HepG2 (cell line): Measurements from ENCODE around the gene SPAG7. TPM values are rescaled to one million over a fixed set of nuclear protein-coding genes. Genes with fewer than 3 reads are reported as not detected.

ENCODE experiments used
- ARID3A ChIP-seq: IDR thresholded peaks from 2 replicates; pipeline ENCODE4 v1.6.1; 2012; ENCODE audit warnings: low read depth, low read length, improper control_type of control experiment
- EED ChIP-seq: sonication (generic); formaldehyde crosslinking; IDR thresholded peaks from 2 replicates; pipeline ENCODE4 v1.5.0; 2020; ENCODE audit warnings: mild to moderate bottlenecking, missing genetic modification reagents
- GABPA ChIP-seq, 2 experiments: IDR thresholded peaks; 2 replicates each; pipeline ENCODE4 v1.6.1; 2011 to 2016; ENCODE audit warnings: low read depth in 2 of 2, low read length in 1 of 2, missing biosample characterization in 1 of 2, missing genetic modification characterization in 1 of 2
- HBP1 ChIP-seq: IDR thresholded peaks from 2 replicates; pipeline ENCODE4 v1.6.1; 2016; ENCODE audit warnings: low read depth, control low read depth
- NCOA2 ChIP-seq: sonication (generic); formaldehyde crosslinking; IDR thresholded peaks from 2 replicates; pipeline ENCODE4 v1.8.0; 2022; ENCODE audit warnings: inconsistent platforms
- POLR2A ChIP-seq, 2 experiments: IDR thresholded peaks; 2 replicates each; pipeline ENCODE4 v1.6.1; 2011; ENCODE audit warnings: low read depth in 2 of 2, low read length in 2 of 2, mild to moderate bottlenecking in 1 of 2, moderate library complexity in 1 of 2; ENCODE audit not compliant: insufficient read depth in 1 of 2
- POLR2AphosphoS5 ChIP-seq: IDR thresholded peaks from 2 replicates; pipeline ENCODE4 v1.6.1; 2012; ENCODE audit warnings: low read depth, low read length
- SRSF1 ChIP-seq: fragments of 200-400 bp; formaldehyde crosslinking; optimal IDR thresholded peaks from 2 replicates; pipeline ENCODE3; 2017; ENCODE audit warnings: mild to moderate bottlenecking, low read depth, low read length, moderate library complexity
- YEATS4 ChIP-seq: sonication (generic); formaldehyde crosslinking; IDR thresholded peaks from 2 replicates; pipeline ENCODE4 v1.4.0; 2020; ENCODE audit warnings: missing genetic modification reagents, borderline replicate concordance
- ZBTB4 ChIP-seq: sonication (generic); formaldehyde crosslinking; IDR thresholded peaks from 2 replicates; pipeline ENCODE4 v1.4.0; 2020; ENCODE audit warnings: missing genetic modification reagents, mild to moderate bottlenecking, borderline replicate concordance
- ZNF225 ChIP-seq: sonication (generic); formaldehyde crosslinking; IDR thresholded peaks from 2 replicates; pipeline ENCODE4 v1.4.0; 2020; ENCODE audit warnings: mild to moderate bottlenecking, missing genetic modification reagents
- ZNF350 ChIP-seq: sonication (generic); formaldehyde crosslinking; IDR thresholded peaks from 2 replicates; pipeline ENCODE4 v1.4.0; 2020; ENCODE audit warnings: mild to moderate bottlenecking, low read depth, missing genetic modification reagents, borderline replicate concordance
- ZNF451 ChIP-seq: sonication (generic); formaldehyde crosslinking; IDR thresholded peaks from 2 replicates; pipeline ENCODE4 v1.5.0; 2020; ENCODE audit warnings: mild to moderate bottlenecking, missing genetic modification reagents
- ZNF597 ChIP-seq: sonication (generic); formaldehyde crosslinking; IDR thresholded peaks from 2 replicates; pipeline ENCODE4 v1.5.0; 2020; ENCODE audit warnings: missing genetic modification reagents
- ZNF672 ChIP-seq: sonication (generic); formaldehyde crosslinking; IDR thresholded peaks from 2 replicates; pipeline ENCODE4 v1.8.1; 2022; ENCODE audit warnings: missing genetic modification reagents
- ZNF724P ChIP-seq: sonication (generic); formaldehyde crosslinking; IDR thresholded peaks from 2 replicates; pipeline ENCODE4 v1.8.0; 2022; ENCODE audit warnings: missing genetic modification reagents, borderline replicate concordance
- ZNF788 ChIP-seq: sonication (generic); formaldehyde crosslinking; IDR thresholded peaks from 2 replicates; pipeline ENCODE4 v1.5.0; 2020; ENCODE audit warnings: mild to moderate bottlenecking, missing genetic modification reagents, borderline replicate concordance
- ZNF878 ChIP-seq: sonication (generic); formaldehyde crosslinking; IDR thresholded peaks from 2 replicates; pipeline ENCODE4 v1.8.1; 2023; ENCODE audit warnings: mild to moderate bottlenecking, missing genetic modification reagents, moderate library complexity
- ZSCAN30 ChIP-seq: sonication (generic); formaldehyde crosslinking; IDR thresholded peaks from 2 replicates; pipeline ENCODE4 v1.5.0; 2020; ENCODE audit warnings: mild to moderate bottlenecking, missing genetic modification reagents
- polyA plus RNA-seq, 8 experiments: library from polyadenylated mRNA; depleted of rRNA in 3 of 8; stranded (reverse) in 7 of 8; unstranded in 1 of 8; fragments of >200 nt; fragmentation: Illumina TruSeq in 4 of 8; extraction: Trizol in 4 of 8; gene quantifications; 2 replicates each; pipeline versions ENCODE4 v1.2.1 to v1.2.3, GENCODE V29; 2011 to 2016; ENCODE audit warnings: low read depth in 4 of 8, missing spikeins in 1 of 8, mixed read lengths in 1 of 8; ENCODE audit not compliant: insufficient read depth in 1 of 8
- total RNA-seq, 5 experiments: library from RNA; depleted of rRNA; stranded (reverse); fragments of >200 nt; fragmentation: Illumina TruSeq; extraction: Trizol; gene quantifications; 2 replicates each; pipeline ENCODE4 v1.2.3, GENCODE V29; 2016; ENCODE audit warnings: low read depth in 1 of 5

SPAG7 gene
- total and polyA plus RNA-seq, 2 of the 13 experiments (the other 11 are each of a cell fraction or from before 2014, with no cell fraction given), result 51.0 to 59.0 TPM

- TF ChIP-seq ZBTB4 (CRISPR knock-in tag) (no peak), HBP1 (CRISPR knock-in tag) (no peak), ZNF225 (CRISPR knock-in tag) (0 out of 2 replicates have a peak, but pooled peaks have one; percentile 72), NCOA2 (CRISPR knock-in tag) (no peak), ZNF451 (peak; percentile 74; the same call in 1 of the 2 replicates), ZNF350 (CRISPR knock-in tag) (peak; percentile 35; the same call in 1 of the 2 replicates), EED (CRISPR knock-in tag) (peak; percentile 86; the same call in 1 of the 2 replicates), ZNF597 (CRISPR knock-in tag) (no peak), ZNF788 (CRISPR knock-in tag) (peak; percentile 75; the same call in 1 of the 2 replicates), GABPA (IDR thresholded peaks at IDR 0.05; ENCODE audit: low read depth, low read length) (peak; percentile 66), GABPA (CRISPR knock-in tag; IDR thresholded peaks at IDR 0.05; ENCODE audit: low read depth) (peak; percentile 88), ZSCAN30 (CRISPR knock-in tag) (0 out of 2 replicates have a peak, but pooled peaks have one; percentile 23), ARID3A (no peak), POLR2A (IDR thresholded peaks at IDR 0.05; ENCODE audit: insufficient read depth in 1 of 2, low read depth in 2 of 2, low read length in 2 of 2) (peak in 1 of 2 experiments; percentile 46; a peak in 1 of 4 replicates), YEATS4 (peak; percentile 31; the same call in 1 of the 2 replicates), ZNF878 (CRISPR knock-in tag) (no peak), ZNF724P (CRISPR knock-in tag) (peak; percentile 58), SRSF1 (peak; percentile 39), ZNF672 (CRISPR knock-in tag) (no peak), POLR2AphosphoS5 (peak; percentile 55; the same call in 1 of the 2 replicates)
Measured at GRCh38 chr17:4947411-4948165, 20.0 kb downstream of the SPAG7 start (continued).
